Smooth muscle cell (in vitro differentiated cells): ENCODE data around the gene BTBD17. TPM values are rescaled to one million over a fixed set of nuclear protein-coding genes. Genes with fewer than 3 reads are reported as not detected.

Experiments
- DNase-seq: peaks from one replicate; lab custom pipeline; 2025; ENCODE audit not compliant: unreplicated experiment; lab: John Stamatoyannopoulos, UW
- H2AFZ ChIP-seq: fragments of 200-600 bp; sonication (generic); 2 replicates; pipeline ENCODE4 v1.6.0; 2016; ENCODE audit warnings: antibody characterized with exemption, low read depth, mild to moderate bottlenecking
- H3F3A ChIP-seq: fragments of 200-600 bp; sonication (generic); 2 replicates; pipeline ENCODE4 v1.6.0; 2017; ENCODE audit warnings: antibody characterized with exemption, low read depth
- H3K27ac ChIP-seq: fragments of 200-600 bp; sonication (generic); 2 replicates; pipeline ENCODE4 v1.5.1; 2016; ENCODE audit warnings: low read depth, mild to moderate bottlenecking
- H3K27me3 ChIP-seq: fragments of 200-600 bp; sonication (generic); 2 replicates; pipeline ENCODE4 v1.6.1; 2016; ENCODE audit warnings: low read depth, mild to moderate bottlenecking
- H3K36me3 ChIP-seq: fragments of 200-600 bp; sonication (generic); 2 replicates; pipeline ENCODE4 v1.5.1; 2016; ENCODE audit warnings: low read depth
- H3K4me1 ChIP-seq: fragments of 200-600 bp; sonication (generic); 2 replicates; pipeline ENCODE4 v1.5.1; 2016; ENCODE audit warnings: low read depth
- H3K4me2 ChIP-seq: fragments of 200-600 bp; sonication (generic); 2 replicates; pipeline ENCODE4 v1.6.0; 2016; ENCODE audit warnings: mild to moderate bottlenecking
- H3K4me3 ChIP-seq: fragments of 200-600 bp; sonication (generic); 2 replicates; pipeline ENCODE4 v1.5.1; 2016; ENCODE audit warnings: mild to moderate bottlenecking
- H3K79me2 ChIP-seq: fragments of 200-600 bp; sonication (generic); 2 replicates; pipeline ENCODE4 v1.6.0; 2016; ENCODE audit warnings: low read depth, mild to moderate bottlenecking
- H3K9ac ChIP-seq: fragments of 200-600 bp; sonication (generic); 2 replicates; pipeline ENCODE4 v1.6.0; 2016; ENCODE audit warnings: low read depth
- H3K9me3 ChIP-seq: fragments of 200-600 bp; sonication (generic); replicated peaks from 2 replicates; pipeline ENCODE4 v1.5.1; 2016; ENCODE audit warnings: low read depth
- H4K20me1 ChIP-seq: fragments of 200-600 bp; sonication (generic); 2 replicates; pipeline ENCODE4 v1.6.0; 2016; ENCODE audit warnings: low read depth
- CTCF ChIP-seq: fragments of 200-600 bp; sonication (generic); IDR thresholded peaks from 2 replicates; pipeline ENCODE4 v1.5.1; 2017; ENCODE audit warnings: borderline replicate concordance, mild to moderate bottlenecking, antibody characterized with exemption; ENCODE audit not compliant: insufficient read depth, poor library complexity, severe bottlenecking
- WGBS: methylation state at CpG from one replicate; pipeline ENCODE4 v1.1.7; 2016; ENCODE audit warnings: low lambda C conversion rate; 5-methylcytosine and 5-hydroxymethylcytosine counted together
- polyA plus RNA-seq: library from polyadenylated mRNA; unstranded; fragments of >200 nt; fragmentation: Nextera tagmentation; extraction: Ambion mirVana; gene quantifications from 2 replicates; pipeline ENCODE4 v1.2.1, GENCODE V29; 2016
- total RNA-seq: library from RNA; depleted of rRNA; stranded (reverse); fragments of >200 nt; gene quantifications from 2 replicates; pipeline ENCODE4 v1.2.3, GENCODE V29; 2014

The BTBD17 gene
- total and polyA plus RNA-seq, 2 experiments from 2014 or later = not detected

GRCh38 chr17:74345433-74346241, 16.0 kb downstream of the BTBD17 start:
- no peak overlapping the region for H3K4me2 ChIP-seq
- no peaks in the 10 kb centered on the region for H3K4me1 ChIP-seq
- no peaks in the 10 kb centered on the region for H4K20me1 ChIP-seq
- no peak for TF ChIP-seq CTCF
- no peaks in the 10 kb centered on the region for H3K79me2 ChIP-seq
- H3K9me3 ChIP-seq = no peaks in the 10 kb centered on the region
- H3K9ac ChIP-seq = no peak overlapping the region
- H3K27me3 ChIP-seq = peaks cover 34% of the 10 kb centered on the region
- no peak overlapping the region for H2AFZ ChIP-seq
- H3K27ac ChIP-seq = no peak overlapping the region
- no peak for DNase-seq
- H3F3A ChIP-seq = no peaks in the 10 kb centered on the region
- H3K4me3 ChIP-seq = no peak overlapping the region
- H3K36me3 ChIP-seq = no peaks in the 10 kb centered on the region
- WGBS = 86% methylated on average over 13 of the region's 13 CpGs

- no peaks in the 10 kb centered on the region for H3K9me3 ChIP-seq
- H3K27ac ChIP-seq = no peak overlapping the region
- no peaks in the 10 kb centered on the region for H4K20me1 ChIP-seq
- no peak for DNase-seq
- no peaks in the 10 kb centered on the region for H3K36me3 ChIP-seq
- H2AFZ ChIP-seq = no peak overlapping the region
- H3K4me2 ChIP-seq = no peak overlapping the region
- no peak overlapping the region for H3K9ac ChIP-seq
- WGBS = 92% methylated on average over 21 of the region's 21 CpGs
- H3K4me1 ChIP-seq = no peaks in the 10 kb centered on the region
- no peak for TF ChIP-seq CTCF
- H3F3A ChIP-seq = no peaks in the 10 kb centered on the region
- H3K4me3 ChIP-seq = no peak overlapping the region
- H3K27me3 ChIP-seq = peaks cover 27% of the 10 kb centered on the region
- no peaks in the 10 kb centered on the region for H3K79me2 ChIP-seq
These were observed 17.0 kb downstream of the BTBD17 start for GRCh38 chr17:74344658-74345057.

GRCh38 chr17:74343526-74344284, 18.0 kb downstream of the BTBD17 start:
- H3K36me3 ChIP-seq = no peaks in the 10 kb centered on the region
- no peak for TF ChIP-seq CTCF
- H3K27ac ChIP-seq = no peak overlapping the region
- DNase-seq = no peak
- no peaks in the 10 kb centered on the region for H3F3A ChIP-seq
- 77% methylated on average over 9 of the region's 9 CpGs for WGBS
- peaks cover 17% of the 10 kb centered on the region for H3K27me3 ChIP-seq
- H2AFZ ChIP-seq = no peak overlapping the region
- no peaks in the 10 kb centered on the region for H3K9me3 ChIP-seq
- no peaks in the 10 kb centered on the region for H4K20me1 ChIP-seq
- H3K4me3 ChIP-seq = no peak overlapping the region
- no peak overlapping the region for H3K4me2 ChIP-seq
- H3K4me1 ChIP-seq = no peaks in the 10 kb centered on the region
- H3K9ac ChIP-seq = no peak overlapping the region
- H3K79me2 ChIP-seq = no peaks in the 10 kb centered on the region
